ENCODE results near the gene GABARAPL1.

The GABARAPL1 gene

DNA sequence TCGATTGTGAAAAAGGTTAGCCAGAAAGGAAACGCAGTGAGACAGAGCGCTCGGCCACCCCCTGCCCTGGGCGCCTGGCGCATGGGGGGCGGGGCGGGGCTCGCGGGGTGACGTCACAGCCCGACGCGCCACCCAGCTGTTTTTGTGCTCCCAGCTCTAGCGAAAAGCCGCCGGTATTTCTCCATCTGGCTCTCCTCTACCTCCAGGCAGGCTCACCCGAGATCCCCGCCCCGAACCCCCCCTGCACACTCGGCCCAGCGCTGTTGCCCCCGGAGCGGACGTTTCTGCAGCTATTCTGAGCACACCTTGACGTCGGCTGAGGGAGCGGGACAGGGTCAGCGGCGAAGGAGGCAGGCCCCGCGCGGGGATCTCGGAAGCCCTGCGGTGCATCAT lies at the start of gene GABARAPL1:
Gene GABARAPL1 (plus strand): TSS at position 139 of the 393 bp plus-strand sequence. CDS start 253 bp downstream, at position 392.
- Histone ChIP-seq H3K27me3 (ENCODE audit: insufficient read depth, low read length, poor library complexity, severe bottlenecking) (no peaks in the 10 kb centered on the region), H3K4me2 (ENCODE audit: low read depth, low read length, poor library complexity, severe bottlenecking) (peak within 1 kb of the TSS; percentile 71), H3K4me1 (ENCODE audit: insufficient read depth, low read length, poor library complexity, severe bottlenecking) (peaks cover 15% of the 10 kb centered on the region), H4K20me1 (ENCODE audit: insufficient read depth, low read length, poor library complexity, severe bottlenecking) (no peaks in the 10 kb centered on the region), H3K36me3 (ENCODE audit: insufficient read depth, low read length) (no peaks in the 10 kb centered on the region), H3K9me2 (replicated peaks; ENCODE audit: low read depth, low read length) (no peaks in the 10 kb centered on the region), H3F3A (ENCODE audit: low read depth) (no peaks in the 10 kb centered on the region), H3K9me3 (ENCODE audit: insufficient read depth, low read depth, low read length) (no peaks in the 10 kb centered on the region), H3K4me3 (ENCODE audit: low read length, poor library complexity, severe bottlenecking) (peak within 1 kb of the TSS; percentile 76), H2AFZ (ENCODE audit: low read length) (peak within 1 kb of the TSS; percentile 93), H3K79me2 (ENCODE audit: insufficient read depth, low read length) (peaks cover 23% of the 10 kb centered on the region), H3K9ac (ENCODE audit: low read depth, low read length, poor library complexity, severe bottlenecking) (peak within 1 kb of the TSS; percentile 64)
- TF ChIP-seq, protein P1, sequence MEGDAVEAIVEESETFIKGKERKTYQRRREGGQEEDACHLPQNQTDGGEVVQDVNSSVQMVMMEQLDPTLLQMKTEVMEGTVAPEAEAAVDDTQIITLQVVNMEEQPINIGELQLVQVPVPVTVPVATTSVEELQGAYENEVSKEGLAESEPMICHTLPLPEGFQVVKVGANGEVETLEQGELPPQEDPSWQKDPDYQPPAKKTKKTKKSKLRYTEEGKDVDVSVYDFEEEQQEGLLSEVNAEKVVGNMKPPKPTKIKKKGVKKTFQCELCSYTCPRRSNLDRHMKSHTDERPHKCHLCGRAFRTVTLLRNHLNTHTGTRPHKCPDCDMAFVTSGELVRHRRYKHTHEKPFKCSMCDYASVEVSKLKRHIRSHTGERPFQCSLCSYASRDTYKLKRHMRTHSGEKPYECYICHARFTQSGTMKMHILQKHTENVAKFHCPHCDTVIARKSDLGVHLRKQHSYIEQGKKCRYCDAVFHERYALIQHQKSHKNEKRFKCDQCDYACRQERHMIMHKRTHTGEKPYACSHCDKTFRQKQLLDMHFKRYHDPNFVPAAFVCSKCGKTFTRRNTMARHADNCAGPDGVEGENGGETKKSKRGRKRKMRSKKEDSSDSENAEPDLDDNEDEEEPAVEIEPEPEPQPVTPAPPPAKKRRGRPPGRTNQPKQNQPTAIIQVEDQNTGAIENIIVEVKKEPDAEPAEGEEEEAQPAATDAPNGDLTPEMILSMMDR (conservative IDR thresholded peaks at IDR 0.05; ENCODE audit: low read length): no peak
- TF ChIP-seq EZH2phosphoT487 (IDR thresholded peaks at IDR 0.05; ENCODE audit: borderline replicate concordance): no peak

DNA sequence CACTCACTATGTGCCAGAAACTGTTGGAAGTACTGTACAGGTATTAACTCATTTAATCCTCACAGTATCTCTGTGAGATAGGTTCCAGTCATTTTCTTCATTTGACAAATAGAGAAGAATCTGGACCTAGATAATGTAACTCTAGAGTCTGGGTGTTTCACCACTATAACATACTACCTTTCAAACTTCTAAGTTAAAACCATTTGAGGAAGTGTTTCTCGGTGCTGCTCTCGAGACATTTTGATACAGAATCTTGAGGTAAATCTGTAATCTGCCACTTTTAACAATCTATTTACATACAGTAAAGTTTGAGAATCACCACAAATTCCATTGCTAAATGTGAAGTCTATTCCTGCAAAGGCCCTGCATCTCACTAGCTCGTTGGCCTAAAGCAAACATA lies 49.6 kb upstream of the GABARAPL1 start:
- Histone ChIP-seq H3K27me3 (ENCODE audit: insufficient read depth, low read length, poor library complexity, severe bottlenecking) (no peaks in the 10 kb centered on the region), H3K4me2 (ENCODE audit: low read depth, low read length, poor library complexity, severe bottlenecking) (no peak overlapping the region), H3K4me3 (ENCODE audit: low read length, poor library complexity, severe bottlenecking) (no peak overlapping the region), H2AFZ (ENCODE audit: low read length) (no peak overlapping the region), H3K9me3 (ENCODE audit: insufficient read depth, low read depth, low read length) (no peaks in the 10 kb centered on the region), H3K9me2 (replicated peaks; ENCODE audit: low read depth, low read length) (no peaks in the 10 kb centered on the region), H3K4me1 (ENCODE audit: insufficient read depth, low read length, poor library complexity, severe bottlenecking) (no peaks in the 10 kb centered on the region), H4K20me1 (ENCODE audit: insufficient read depth, low read length, poor library complexity, severe bottlenecking) (no peaks in the 10 kb centered on the region), H3F3A (ENCODE audit: low read depth) (no peaks in the 10 kb centered on the region), H3K9ac (ENCODE audit: low read depth, low read length, poor library complexity, severe bottlenecking) (no peak overlapping the region), H3K79me2 (ENCODE audit: insufficient read depth, low read length) (no peaks in the 10 kb centered on the region), H3K36me3 (ENCODE audit: insufficient read depth, low read length) (no peaks in the 10 kb centered on the region)
- no peak for TF ChIP-seq EZH2phosphoT487 (IDR thresholded peaks at IDR 0.05; ENCODE audit: borderline replicate concordance)
- TF ChIP-seq, protein P1 (conservative IDR thresholded peaks at IDR 0.05; ENCODE audit: low read length): no peak

DNA sequence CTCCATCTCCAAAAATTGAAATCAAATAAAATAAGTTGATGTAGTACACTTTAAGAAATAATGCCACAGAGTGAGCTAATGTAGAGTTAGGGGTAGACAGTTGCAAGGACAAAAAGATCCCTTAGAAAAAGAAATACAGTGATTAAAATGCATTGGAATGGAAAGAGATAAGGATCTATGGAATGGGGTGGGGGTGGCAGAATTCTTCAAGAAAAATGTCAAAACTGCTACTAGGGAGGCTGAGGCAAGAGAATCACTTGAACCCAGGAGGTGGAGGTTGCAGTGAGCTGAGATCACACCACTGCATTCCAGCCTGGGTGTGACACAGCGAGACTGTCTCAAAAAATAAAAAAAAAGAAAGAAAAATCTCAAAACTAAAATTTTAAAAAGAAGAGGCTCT lies 47.3 kb upstream of the GABARAPL1 start:
- H3K79me2 ChIP-seq (ENCODE audit: insufficient read depth, low read length): no peaks in the 10 kb centered on the region
- H3K4me1 ChIP-seq (ENCODE audit: insufficient read depth, low read length, poor library complexity, severe bottlenecking): no peaks in the 10 kb centered on the region
- H3K9ac ChIP-seq (ENCODE audit: low read depth, low read length, poor library complexity, severe bottlenecking): no peak overlapping the region
- H2AFZ ChIP-seq (ENCODE audit: low read length): no peak overlapping the region
- no peaks in the 10 kb centered on the region for H3F3A ChIP-seq (ENCODE audit: low read depth)
- H3K9me2 ChIP-seq (replicated peaks; ENCODE audit: low read depth, low read length): no peaks in the 10 kb centered on the region
- H4K20me1 ChIP-seq (ENCODE audit: insufficient read depth, low read length, poor library complexity, severe bottlenecking): no peaks in the 10 kb centered on the region
- H3K9me3 ChIP-seq (ENCODE audit: insufficient read depth, low read depth, low read length): no peaks in the 10 kb centered on the region
- TF ChIP-seq, protein P1 (conservative IDR thresholded peaks at IDR 0.05; ENCODE audit: low read length): no peak
- TF ChIP-seq EZH2phosphoT487 (IDR thresholded peaks at IDR 0.05; ENCODE audit: borderline replicate concordance): no peak
- no peaks in the 10 kb centered on the region for H3K36me3 ChIP-seq (ENCODE audit: insufficient read depth, low read length)
- H3K4me2 ChIP-seq (ENCODE audit: low read depth, low read length, poor library complexity, severe bottlenecking): no peak overlapping the region
- H3K4me3 ChIP-seq (ENCODE audit: low read length, poor library complexity, severe bottlenecking): no peak overlapping the region
- no peaks in the 10 kb centered on the region for H3K27me3 ChIP-seq (ENCODE audit: insufficient read depth, low read length, poor library complexity, severe bottlenecking)

Measured in Loucy (cell line).